Measurements from ENCODE around the gene HOXD12.

Gene HOXD12

DNA sequence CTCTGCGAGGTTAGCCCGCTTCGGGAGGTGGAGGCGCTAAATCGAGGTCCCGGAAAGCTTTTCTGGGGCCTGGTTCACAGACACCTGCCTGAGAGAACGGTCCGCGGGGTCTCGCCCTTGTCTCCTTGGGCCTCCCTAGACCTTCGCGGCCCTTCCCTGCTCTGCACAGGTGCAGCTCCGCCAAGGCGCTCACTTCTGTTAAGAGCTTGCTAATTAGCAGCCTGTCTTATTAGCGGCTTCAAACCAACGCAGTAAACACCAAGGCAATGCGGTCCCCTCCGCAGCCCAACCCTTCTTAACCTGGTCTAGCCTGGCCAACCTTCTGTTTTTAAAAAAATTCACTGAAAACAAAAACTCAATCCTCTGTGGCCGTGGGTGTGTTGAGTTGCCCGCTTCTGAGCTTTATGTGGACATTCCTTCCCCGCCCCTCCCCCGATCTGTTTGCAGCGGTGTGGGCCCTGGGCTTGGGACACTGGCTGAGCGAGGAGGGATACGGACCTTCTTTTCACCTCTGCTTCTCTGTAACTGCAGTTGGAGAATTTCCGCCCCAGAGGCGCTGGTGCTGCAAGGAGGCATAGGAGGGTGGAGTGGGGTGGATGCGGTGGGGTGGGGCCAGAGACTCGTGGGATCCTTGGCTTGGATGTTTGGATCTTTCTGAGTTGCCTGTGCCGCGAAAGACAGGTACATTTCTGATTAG, 48.4 kb downstream of the HOXD12 start:
- no peak for DNase-seq (ENCODE audit: low spot score)

DNA sequence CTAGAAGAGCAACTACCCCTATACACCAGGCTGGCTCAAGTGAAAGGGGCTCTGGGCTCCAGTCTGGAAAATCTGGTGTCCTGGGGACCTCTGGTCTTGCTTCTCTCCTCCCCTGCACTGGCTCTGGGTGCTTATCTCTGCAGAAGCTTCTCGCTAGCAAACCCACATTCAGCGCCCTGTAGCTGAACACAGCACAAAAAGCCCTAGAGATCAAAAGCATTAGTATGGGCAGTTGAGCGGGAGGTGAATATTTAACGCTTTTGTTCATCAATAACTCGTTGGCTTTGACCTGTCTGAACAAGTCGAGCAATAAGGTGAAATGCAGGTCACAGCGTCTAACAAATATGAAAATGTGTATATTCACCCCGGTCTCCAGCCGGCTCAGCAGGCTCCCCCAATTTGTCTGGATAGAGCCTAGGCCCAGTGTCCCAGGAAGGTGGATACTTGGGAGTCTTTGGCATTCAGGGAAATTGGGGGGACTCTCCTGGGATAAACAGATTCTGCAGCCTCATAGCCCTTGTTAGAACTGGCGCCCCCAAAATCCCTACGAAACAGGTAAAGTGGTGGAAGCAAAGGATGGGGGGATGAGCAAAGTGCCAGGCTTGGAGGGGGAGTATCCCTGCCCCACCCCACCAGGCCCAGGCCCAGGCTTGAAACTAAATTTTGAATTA, 49.3 kb downstream of the HOXD12 start:
- DNase-seq (ENCODE audit: low spot score): no peak

DNA sequence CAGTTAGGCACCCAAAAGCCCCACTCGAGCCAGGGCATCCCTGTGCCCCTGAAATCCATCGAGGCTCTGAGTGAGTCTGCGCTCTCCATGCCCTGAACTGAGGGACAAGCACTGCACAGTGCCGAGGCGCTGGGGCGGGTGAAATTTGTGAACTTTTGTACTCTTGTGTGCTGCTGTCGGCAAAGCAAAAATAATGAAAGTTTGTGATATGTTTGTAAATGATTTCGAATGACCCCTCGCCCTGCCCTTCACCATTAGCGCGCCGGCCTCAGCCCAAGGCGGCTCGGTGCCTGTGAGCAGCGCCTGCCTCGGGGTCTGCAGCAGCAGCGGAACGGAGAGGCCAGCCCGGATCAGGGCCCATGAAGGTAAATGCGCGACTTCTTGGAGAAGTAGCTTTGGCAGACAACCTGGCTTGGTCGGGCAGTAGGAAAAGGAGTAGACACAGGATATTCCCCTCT, 49.9 kb downstream of the HOXD12 start:
- no peak for DNase-seq (ENCODE audit: low spot score)

DNA sequence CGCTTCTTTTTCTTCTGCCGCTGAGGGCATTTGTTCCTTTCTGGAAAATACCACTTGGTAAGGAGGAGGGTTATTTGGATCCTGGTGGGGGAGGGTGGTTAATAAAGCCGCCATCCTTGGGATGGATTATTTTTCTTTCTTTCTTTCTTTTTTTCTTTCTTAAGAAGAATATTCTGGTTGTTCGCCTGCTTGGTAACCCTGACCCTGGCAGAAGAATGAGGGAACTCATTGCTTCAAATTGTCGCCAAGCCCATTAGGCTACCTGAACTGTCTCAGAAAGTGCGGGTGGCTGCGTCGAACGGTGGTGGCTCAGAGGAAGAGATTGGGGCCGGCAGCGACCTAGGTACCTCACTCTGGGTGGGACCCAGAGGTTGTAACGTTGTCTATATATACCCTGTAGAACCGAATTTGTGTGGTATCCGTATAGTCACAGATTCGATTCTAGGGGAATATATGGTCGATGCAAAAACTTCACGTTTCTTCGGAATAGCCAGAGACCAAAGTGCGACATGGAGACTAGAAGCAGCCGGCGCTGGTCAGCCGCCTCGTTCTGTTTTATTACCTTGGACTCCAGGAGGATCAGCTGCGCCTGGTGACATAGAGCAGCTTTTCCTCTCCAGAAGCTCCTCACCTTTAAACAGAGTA, 50.5 kb downstream of the HOXD12 start:
- DNase-seq (ENCODE audit: low spot score): no peak

DNA sequence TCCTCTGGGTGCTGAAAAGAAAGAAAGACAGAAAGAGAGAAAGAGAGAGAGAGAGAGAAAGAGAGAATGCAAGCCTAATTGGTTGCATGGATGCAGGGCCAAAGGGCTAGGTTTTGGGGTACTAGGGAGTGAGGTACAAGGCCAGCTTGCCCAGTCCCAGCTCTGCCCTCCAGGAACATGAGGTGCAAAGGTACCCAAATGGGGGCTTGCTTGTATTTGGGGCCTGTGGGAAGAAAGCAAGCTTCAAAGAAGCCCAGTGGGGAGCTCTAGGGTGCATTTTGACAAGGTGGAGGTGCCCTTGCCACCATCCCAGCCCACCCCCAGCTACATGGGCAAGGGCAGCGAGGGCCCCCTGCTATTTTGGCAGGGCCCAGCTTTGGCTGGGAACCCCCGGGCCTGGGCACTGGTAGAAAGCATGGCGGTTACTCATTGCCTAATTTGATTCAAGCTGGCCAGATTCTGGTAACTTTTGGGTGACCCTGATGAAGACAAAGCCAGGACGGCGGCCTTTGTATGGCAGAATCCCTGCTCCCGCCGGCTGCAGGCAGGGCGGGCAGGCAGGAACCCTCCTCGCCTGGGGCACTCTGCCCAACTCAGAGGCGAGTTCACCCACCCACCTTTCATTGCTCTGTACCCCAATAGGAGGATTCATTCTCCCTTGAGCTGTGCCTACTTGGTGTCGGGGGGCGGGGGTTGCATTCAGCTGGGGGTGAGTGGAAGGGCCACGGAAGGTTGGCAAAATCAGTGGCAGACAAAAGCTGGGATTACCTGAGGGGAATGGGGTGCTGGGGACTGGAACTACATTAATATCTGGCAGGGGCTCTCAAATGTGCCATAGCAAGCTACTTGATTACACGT, 51.2 kb downstream of the HOXD12 start:
- DNase-seq (ENCODE audit: low spot score): no peak

DNA sequence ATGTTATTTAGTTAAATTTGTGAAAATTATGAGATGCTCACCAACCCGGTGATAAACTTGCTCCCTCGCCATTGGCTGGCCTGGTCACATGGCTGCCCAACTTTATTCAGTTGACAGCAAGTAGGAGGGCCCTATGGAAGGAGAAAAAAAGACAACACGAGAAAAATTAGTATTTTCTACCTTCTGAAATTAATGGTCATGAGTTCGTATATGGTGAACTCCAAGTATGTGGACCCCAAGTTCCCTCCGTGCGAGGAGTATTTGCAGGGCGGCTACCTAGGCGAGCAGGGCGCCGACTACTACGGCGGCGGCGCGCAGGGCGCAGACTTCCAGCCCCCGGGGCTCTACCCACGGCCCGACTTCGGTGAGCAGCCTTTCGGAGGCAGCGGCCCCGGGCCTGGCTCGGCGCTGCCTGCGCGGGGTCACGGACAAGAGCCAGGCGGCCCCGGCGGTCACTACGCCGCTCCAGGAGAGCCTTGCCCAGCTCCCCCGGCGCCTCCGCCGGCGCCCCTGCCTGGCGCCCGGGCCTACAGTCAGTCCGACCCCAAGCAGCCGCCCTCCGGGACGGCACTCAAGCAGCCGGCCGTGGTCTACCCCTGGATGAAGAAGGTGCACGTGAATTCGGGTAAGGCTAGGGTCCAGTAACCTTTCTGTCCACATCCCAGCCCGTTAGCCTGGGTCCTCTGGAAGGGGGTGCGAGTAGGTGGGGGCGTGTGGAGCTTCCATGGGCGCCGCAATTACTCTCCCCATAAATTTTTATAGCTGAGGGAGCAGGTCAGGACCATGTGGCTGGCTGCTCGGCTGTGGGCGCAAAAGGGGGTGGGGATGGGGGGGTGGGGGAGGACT, 52.1 kb downstream of the HOXD12 start, which contains the start of gene HOXD4:
TSS of gene HOXD4 (plus strand) at position 109 of the 846 bp plus-strand sequence. CDS start at position 193, 84 bp downstream.
- DNase-seq (ENCODE audit: low spot score): no peak

All from CD4-positive, alpha-beta T cell treated with Interleukin-15 for 4 hours (primary cell).